HG03520 (cell line): ENCODE data around the gene TXNDC2.
"Not testable (repeated sequence)": the region's sequence is repeated elsewhere in the genome, so short reads cannot be mapped to it uniquely, and the experiment has no call there.

Experiments
- ATAC-seq: cut with Tn5 transposase; IDR thresholded peaks from one replicate; pipeline ENCODE4 v1.9.1; 2021; ENCODE audit warnings: mild to moderate bottlenecking, moderate library complexity; ENCODE audit not compliant: unreplicated experiment

TXNDC2 gene

DNA sequence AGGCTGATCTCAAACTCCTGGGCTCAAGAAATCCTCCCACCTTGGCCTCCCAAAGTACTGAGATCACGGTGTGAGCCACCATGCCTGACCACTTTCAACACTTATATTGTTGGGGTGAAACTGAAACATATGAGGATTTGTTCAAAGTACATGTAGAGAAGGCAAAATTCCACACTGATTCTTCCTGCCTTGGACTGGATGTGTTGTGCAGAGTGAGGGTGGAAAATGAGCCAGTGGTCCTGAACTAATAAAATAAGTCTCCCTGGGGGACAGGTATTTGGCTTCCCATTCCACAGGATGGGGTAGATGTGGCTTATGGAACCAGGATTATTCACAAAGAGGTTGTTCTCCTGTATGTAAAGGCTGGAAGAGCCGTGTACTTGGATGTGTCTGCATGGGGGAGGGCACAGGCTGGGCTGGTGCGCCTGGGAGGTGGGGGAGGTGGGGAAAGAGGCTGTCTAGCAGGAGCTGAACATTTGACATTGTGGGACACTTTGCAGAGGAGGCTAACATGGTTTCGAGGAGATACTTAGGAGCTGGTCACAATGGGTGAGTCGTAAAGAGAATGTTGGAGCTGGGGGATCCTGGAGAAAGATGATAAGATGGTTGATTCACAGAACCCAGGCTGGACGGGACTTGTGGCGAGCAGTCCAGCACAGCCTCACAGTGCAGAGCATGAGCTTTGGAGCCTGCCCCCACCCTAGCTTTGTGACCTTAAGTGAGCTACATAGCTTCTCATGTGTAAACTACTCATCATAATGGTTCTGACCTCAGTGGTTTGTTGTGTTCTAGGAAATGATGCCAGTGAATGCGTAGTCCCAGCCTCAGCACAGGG lies at the start of gene TXNDC2:
TSS of gene TXNDC2 (plus strand) at position 804 of the 835 bp plus-strand sequence. CDS start 708 bp downstream, outside the sequence.
- ATAC-seq: no peak

DNA sequence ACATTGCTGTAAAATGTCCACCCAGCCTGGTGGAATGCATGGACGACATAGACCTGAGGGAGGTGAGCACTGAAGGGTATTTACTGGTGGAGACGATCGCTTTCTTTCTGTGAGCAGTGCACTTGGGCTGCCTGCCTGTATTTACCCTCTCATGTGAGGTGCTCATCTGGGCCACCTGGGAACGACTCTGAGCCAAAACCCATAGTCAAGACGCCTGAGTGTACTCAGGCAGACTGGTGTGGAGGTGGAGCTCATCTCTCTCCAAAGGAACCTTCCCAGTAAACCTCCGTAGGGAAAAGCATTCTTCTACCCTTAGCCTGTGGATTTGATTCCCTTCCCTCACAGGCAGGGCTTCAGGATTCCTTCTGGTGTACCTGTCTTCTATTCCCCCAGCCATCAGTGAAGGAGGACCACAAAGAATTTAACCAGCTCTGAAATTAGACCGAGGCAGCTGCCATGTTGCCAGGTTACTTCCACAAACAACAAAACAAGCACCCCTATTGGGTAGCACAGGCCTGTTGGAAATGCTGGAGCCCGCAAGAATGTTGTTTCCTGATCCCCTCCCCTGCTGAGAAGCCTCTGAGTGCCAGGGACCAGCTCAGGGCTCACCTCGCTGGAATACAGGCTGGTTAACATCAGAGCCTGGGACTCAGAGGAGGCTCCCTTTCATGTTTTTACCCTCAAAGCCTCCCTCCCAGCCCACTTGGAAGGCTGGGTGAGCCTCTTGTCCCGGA lies 47.5 kb upstream of the TXNDC2 start:
- no peak for ATAC-seq

DNA sequence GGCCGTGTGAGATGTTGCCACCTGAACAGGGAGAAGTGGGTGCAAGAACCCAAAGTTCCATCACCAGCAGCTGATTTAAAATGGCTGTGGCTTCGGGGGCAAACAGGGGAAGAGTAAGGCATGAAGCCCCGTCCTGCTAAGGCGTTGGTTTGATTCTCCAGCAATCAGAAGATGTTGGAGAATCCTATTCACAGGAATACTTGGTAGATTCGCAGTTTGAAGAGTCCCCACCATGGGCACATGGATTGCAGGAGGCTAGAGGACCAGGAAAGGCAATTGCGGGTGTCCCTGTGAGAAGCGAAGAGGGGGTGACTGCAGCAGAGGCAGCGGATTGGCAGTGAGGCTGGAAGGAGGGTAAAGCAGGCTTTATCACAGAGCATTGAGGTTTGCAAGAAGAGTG lies 46.6 kb upstream of the TXNDC2 start:
- no peak for ATAC-seq

DNA sequence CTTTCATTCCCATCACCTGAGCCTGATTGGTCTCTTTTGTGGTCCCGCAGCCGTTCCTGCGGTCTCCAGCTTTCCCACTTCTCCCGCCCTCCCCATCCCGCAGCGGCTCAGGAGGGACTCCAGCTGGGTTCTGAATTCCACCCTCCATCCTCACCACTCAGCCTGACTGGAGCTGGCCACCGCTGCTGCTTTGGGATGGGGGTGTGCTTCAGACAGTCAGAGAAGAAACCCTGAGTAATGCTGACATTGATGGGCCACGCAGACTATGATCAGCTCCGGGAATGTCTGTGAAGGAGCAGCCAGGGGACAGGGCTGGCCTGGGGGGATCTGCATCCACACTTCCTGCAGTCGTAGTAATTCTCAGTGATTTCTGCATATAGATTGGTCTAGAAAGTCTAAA lies 45.9 kb upstream of the TXNDC2 start:
- ATAC-seq: no peak

DNA sequence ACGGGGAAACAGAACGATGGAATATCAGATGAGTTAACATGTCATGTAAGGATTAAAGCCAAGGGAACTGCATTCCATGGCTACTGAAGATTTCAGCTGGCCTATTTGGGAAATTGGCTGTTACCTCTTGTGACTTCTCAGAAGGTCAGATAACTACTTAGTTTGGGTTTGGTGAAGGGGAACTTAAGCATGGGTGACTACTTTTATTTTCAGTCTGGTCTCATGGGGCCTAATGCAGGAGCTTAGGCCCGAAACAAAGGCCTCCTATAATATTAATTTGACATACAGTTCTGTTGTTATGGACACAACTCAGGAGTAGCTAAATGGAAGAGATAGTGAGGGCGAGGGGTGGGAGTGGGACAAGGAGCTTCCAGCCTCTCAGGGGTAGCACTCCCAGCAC lies 44.0 kb upstream of the TXNDC2 start:
- ATAC-seq: no peak

DNA sequence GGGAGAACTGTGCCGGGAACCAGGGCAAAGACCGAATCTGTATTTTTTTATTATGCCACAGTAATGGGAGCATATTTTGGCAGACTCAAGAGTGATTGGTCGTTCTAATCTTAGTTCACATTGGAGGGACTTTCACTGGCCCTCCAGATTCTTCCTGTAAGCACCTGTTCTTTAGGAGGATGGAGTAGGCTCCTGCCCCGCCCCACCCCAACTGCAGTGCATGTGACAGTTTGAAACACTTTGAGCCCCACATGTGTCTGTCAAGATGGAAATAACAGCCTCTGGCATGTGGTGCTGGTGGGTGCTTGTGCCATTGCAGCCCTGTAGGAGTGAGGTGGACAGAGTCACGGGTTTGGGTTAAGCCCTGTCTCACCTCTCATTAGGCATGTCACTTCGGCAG lies 43.3 kb upstream of the TXNDC2 start:
- no peak for ATAC-seq

DNA sequence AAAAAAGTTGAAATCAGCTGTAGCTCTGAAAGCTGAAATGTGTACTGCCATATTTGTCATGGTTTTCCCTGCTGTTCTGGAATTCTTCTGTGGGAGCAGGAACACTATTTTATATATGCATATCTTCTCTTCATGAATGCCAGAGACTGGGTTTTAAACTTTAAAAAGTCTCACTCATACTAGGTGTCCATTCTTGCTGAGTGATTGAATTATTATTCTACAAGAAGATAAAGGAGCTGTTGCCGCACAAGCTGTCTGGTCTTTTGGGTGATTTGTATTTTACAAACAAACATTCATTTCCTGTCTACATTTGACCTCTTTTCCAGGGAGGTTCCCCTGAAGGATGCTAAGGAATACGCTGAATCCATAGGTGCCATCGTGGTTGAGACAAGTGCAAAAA lies 40.5 kb upstream of the TXNDC2 start:
- no peak for ATAC-seq

DNA sequence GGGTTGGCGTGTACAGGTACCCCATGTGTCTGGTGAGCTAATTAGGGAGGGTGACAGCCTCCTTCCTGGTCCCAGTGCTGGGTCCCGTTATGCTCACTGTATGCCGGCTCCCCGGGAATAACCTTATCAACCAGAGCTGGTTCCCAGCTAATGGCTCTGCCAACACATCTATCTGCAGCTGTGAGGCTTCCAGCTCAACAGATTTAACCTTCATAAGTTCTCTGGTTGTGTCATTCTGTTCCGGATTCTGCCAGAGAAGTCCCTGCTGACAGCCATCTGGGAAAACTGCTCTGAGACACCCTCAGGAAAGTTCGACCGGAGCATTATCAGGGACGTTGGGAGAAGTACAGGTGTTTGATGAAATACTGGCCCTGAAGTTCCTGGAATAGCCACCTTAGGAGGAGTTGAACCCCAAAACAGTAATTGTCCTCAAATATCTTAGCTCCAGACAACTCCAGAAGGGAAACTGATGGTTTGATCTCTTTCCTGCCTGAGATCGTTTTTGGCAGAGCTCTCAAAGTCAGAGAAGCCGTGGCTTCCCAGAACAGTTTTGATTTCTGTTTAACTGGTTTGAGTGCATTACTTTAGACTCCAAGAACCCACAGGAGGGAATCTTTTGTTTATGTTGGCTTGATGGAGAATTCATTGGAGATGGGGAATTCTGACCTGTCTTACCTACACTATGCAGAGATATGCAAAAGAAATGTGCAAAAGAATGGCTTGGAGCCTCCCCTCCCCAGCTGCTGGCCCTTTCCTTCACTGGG lies 39.4 kb upstream of the TXNDC2 start:
- ATAC-seq: no peak

DNA sequence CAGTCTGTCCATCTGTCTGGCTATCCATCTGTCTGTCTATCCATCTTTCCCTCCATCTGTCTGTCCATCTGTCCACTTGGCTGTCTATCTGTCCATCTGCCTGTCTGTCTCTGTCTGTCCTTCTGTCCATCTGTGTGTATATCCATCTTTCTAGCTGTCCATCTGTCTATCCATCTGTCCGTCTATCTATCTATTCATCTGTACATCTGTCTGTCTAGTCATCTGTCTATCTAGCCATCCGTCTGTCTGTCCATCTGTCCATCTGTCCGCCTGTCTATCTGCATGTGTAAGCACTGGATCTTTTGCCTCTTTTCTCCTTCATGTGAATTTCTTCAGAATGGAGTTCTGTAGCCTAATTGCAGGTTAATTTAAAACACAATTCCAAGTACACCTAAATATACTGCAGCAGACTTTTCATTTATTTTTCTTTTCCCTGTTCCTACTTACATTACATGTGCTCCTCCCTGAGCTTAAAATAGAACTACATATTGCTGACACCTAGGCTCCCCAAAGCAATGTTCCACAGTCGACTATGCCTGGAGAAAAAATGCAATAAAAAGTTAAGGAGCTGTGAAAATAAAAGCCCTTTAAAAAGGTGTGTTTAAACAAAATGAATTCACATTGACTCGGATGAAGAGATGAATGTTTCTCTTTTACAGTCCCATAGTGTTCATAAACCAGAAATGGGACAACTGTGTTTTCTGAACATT lies 37.4 kb upstream of the TXNDC2 start:
- no peak for ATAC-seq

DNA sequence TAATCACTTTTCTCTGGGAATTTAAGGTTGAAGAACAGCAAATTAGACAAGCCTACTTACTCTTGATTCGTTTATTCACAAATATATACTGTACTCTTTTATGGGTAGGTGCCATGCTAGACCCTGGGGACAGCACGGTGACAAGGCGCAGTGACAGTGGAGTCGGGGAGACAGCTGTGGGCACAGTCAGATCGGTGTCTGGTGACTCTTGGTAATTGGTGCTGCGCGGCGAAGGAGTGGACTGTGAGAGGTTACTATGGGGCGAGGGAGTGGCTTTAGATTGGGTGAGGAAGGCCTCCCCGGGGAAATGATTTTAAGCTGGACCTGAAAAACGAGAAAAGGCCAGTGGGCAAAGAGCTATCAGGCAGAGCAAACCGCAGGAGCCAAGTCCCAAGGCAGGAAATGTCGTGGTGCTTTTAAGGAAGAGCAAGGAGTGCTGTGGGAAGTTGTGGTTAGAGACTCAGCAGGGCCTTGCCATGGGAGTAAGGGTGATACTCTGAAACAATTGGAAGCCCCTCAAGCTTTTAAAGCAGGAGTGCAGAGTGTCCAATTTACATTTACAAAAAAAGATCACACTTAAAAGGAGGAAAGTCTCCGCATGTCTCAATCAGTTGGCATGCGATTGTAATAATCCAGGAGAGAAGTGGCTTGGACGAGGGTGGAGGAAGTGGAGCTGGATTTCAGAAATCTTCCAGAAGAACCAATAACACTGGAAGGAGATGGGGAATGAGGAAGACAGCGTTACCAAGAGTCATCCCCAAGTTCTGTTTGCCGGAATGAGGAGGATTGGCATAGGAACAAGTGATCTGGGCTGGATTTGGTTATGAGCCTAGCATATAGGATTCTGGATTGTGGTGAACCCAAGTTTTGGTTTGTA lies 36.1 kb upstream of the TXNDC2 start:
- ATAC-seq: no peak

DNA sequence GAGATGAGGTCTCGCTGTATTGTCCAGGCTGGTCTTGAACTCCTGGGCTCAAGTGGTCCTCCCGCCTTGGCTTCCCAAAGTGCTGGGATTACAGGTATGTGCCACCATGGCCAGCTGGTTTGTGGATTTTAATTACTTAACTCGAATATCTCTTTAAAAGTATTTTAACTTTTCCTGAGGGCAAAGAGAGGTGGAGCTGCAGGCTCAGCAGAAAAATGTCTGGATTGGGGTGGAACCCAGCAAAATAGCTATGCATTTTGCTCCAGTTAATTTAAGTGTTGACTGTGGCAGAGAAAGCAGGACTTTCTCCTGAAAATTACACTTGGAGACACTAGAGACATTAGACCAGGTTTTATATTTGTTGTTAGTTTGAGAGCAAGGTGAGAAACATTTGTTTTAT lies 35.5 kb upstream of the TXNDC2 start:
- ATAC-seq: no peak

DNA sequence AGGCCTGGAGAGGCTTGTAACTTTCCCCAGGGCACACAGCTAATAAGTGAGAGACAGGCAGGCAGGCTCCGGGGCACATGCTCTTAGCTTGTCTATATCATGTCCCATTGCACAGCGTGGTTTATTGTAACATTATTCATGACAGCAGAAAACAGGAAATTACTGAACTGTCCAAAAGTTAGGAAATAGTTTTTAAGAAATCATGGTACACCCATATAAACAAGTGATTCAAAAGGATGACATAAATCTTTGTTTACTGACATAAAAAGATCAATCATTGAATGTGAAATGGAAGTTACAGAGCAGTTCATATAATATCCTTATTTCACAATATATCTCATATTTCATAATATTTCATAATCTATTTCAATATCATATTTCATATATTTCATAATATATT lies 34.3 kb upstream of the TXNDC2 start:
- no peak for ATAC-seq

DNA sequence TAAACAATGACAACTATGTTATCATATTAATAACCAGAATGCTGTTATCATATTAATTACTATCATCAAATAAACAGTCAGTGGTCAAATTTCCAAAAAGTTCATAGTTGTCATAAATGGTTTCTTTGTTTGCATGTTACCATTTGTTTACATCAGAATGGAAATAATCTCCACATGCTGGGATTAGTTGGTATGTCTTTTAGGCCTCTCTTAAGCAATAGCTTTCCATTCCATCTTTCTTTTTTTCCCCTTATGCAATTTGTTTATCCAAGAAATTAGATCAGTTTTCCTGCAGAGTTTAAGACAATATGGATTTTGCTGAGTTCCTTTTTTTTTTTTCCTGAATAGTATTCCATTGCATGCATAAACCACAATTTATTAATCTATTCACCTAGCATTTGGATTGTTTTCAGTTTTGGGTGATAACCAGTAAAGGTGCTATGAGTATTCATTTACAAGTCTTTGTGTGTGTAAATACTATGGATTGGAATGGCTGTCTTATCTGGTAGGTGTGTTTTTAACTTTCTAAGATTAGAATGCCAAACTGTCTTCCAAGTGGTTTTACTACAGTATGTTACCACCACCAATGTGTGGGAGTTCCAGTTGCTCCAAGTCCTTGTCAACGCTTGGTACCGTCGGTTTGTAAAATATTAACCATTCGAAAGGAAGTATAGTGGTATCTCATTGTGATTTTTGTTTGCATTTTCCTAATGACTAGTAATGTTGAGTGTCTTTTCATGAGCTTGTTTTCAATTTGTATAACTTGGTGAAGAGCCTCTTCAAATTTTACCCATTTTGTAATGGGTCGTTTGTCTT lies 33.3 kb upstream of the TXNDC2 start:
- no peak for ATAC-seq

DNA sequence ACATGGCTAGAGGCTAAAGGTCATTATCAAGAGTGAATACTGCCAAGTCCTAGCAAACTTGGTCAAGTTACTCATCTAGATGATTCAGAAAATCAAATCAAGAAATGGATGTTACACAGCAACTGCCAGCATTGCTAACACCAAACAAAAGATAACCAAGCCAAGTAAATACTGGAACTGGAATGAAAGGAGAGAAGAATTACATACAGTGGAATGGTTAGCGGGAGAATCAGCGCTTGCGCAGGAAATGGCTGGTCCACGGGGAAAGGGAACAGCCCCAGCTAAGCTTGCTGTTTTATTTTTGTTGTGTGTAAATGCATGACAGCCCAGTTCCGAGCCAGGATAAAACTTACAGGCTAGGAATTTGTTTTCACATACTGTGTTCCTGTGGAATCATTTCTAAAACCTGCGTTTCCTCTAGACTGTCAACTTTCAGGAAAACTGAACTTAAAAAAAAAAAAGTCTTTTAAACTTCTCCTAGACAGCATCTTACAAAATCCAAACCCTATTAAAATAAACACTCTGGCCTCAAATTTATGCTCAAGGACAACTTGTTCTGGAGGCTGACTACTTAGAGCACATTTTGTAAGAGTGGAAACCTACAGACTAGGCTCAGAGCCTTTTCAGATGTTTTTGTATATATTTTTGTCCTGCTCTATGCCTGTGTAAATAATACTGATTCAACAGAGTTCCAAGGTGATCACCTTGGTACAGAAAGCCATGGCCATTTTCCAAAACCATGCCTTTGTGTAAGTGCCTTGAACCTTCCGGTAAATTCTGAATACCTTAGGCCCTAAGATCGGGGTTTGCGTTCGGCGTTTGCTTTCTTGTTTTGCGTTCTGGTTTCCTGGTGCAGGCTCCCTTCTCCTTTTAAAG lies 30.7 kb upstream of the TXNDC2 start:
- no peak for ATAC-seq

DNA sequence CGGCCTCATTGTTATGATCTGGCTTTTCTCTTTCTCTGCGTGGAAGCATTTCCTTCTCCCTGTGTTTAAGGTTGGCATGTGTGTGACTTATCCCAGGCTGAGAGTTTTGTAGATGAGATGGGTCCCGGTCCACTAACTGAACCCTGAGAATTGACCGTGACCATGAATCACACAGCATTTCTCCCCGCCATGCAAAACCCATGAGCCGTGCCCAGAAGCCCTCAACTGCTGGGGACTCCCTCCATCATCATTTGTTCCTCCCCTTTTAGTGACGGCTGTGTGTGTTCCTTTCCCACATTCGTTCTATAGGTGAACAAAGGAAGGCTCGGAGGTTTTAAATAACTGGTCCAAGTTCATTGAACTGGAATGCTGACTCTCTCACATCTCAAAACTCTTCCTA lies 30.1 kb upstream of the TXNDC2 start:
- no peak for ATAC-seq

DNA sequence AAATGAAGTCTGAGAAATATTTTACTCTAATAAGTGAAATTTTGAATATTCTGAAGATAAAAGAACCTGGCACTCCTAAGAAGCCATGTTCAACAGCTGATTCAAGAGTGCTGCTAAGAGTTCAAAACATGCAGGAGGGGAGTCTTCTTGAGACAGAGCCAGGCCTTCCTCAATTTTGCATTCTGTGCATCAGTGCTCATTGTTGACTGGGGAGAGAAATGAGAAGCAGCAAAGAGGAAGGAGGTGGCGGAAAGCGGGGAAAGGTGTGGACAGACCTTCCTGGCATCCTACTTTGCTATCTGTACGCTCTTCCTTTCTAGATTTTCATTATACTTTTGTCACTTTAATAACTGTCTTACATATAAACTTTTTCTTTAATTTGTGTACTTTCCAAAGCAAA lies 29.7 kb upstream of the TXNDC2 start:
- ATAC-seq: no peak

DNA sequence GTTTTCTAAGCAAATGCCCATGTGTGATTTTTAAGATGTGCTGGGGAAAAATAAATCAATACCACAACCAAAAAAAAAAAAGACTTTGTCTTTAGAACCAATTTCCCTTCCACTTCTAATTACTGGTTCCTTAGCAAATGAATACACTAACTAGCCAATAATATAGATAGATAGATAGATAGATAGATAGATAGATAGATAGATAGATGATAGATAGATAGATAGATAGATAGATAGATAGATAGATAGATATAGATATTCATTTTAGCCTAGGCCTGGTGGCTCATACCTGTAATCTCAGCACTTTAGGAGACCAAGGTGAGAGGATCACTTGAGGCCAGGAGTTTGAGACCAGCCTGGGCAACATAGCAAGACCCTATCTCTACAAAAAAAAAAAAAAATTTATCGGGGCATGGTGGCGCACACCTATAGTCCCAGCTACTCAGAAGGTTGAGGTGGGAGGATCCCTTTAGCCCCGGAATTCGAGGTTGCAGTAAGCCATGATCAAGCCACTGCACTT lies 28.2 kb upstream of the TXNDC2 start:
- not testable (repeated sequence) for ATAC-seq

DNA sequence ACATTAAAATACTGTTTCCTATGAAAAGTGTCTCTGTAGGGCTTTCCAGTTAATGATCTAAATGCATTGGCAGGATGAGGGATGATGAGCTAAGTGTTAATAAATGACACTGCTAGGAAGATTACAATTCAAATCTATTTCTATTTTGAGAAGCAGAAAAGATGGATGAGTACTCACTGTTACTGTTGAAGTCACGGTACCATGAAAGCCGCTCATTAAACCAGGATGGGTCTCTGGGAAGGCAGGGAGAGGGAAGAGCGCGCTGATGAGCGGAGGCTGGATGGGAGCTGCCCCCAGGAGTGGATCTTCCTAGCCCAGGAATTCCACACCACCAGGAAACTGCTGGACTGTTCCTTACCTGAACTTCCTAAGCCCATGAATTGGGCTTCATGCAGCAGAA lies 27.1 kb upstream of the TXNDC2 start:
- ATAC-seq: no peak
